ENCODE measurements around the gene SMAD5. TPM values are rescaled to one million over a fixed set of nuclear protein-coding genes. Genes with fewer than 3 reads are reported as not detected.

Gene SMAD5
- total and polyA plus RNA-seq, 2 of the 13 experiments (the other 11 are each of a cell fraction or from before 2014, with no cell fraction given): 27.2 to 48.5 TPM

GRCh38 chr5:136132557-136133221, at the start of gene SMAD5 (continued):
- TF ChIP-seq MEF2D (CRISPR knock-in tag; IDR thresholded peaks at IDR 0.05) (peak; percentile 63; the same call in 1 of the 2 replicates), ZNF160 (CRISPR knock-in tag; IDR thresholded peaks at IDR 0.05) (0 out of 2 replicates have a peak, but pooled peaks have one; percentile 14), ATF2 (CRISPR knock-in tag; IDR thresholded peaks at IDR 0.05) (peak; percentile 61; the same call in 1 of the 2 replicates), TFE3 (CRISPR knock-in tag; IDR thresholded peaks at IDR 0.05) (peak; percentile 59; the same call in 1 of the 2 replicates), FOXP4 (CRISPR knock-in tag; IDR thresholded peaks at IDR 0.05) (peak; percentile 39), SKI (IDR thresholded peaks at IDR 0.05; ENCODE audit: partially characterized antibody) (peak; percentile 66), CEBPG (CRISPR knock-in tag; IDR thresholded peaks at IDR 0.05) (peak; percentile 32; the same call in 1 of the 2 replicates), ARID4A (CRISPR knock-in tag; IDR thresholded peaks at IDR 0.05; ENCODE audit: borderline replicate concordance) (peak; percentile 92), KDM5A (IDR thresholded peaks at IDR 0.05; ENCODE audit: borderline replicate concordance, low read length) (peak; percentile 92), ZNF253 (CRISPR knock-in tag; IDR thresholded peaks at IDR 0.05; ENCODE audit: borderline replicate concordance) (no peak), TRAFD1 (CRISPR knock-in tag; IDR thresholded peaks at IDR 0.05; ENCODE audit: borderline replicate concordance) (no peak), ZNF383 (CRISPR knock-in tag; IDR thresholded peaks at IDR 0.05; ENCODE audit: borderline replicate concordance) (peak; percentile 96; the same call in 1 of the 2 replicates), HOXD1 (CRISPR knock-in tag; IDR thresholded peaks at IDR 0.05) (no peak)
- TF ChIP-seq, protein P1, sequence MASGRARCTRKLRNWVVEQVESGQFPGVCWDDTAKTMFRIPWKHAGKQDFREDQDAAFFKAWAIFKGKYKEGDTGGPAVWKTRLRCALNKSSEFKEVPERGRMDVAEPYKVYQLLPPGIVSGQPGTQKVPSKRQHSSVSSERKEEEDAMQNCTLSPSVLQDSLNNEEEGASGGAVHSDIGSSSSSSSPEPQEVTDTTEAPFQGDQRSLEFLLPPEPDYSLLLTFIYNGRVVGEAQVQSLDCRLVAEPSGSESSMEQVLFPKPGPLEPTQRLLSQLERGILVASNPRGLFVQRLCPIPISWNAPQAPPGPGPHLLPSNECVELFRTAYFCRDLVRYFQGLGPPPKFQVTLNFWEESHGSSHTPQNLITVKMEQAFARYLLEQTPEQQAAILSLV (CRISPR knock-in tag; IDR thresholded peaks at IDR 0.05; ENCODE audit: borderline replicate concordance): peak; percentile 77; the same call in 1 of the 2 replicates
- TF ChIP-seq, protein P2, sequence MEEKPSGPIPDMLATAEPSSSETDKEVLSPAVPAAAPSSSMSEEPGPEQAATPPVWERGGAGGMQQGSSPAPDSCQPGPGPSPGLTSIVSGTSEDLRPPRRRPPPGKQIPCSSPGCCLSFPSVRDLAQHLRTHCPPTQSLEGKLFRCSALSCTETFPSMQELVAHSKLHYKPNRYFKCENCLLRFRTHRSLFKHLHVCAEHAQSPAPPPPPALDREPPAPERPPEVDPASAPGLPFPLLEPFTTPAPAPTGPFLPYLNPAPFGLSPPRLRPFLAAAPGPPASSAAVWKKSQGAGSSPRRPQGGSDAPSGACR (CRISPR knock-in tag; IDR thresholded peaks at IDR 0.05): peak; percentile 92

Data from HepG2 (cell line).